Activated T-cell treated with anti-CD3 and anti-CD28 coated beads, Interleukin-2, amount 50 U/mL, for 48 hours (primary cell): ENCODE data around the gene SPTBN5.

Experiments used
- DNase-seq, 2 experiments: peaks; one replicate each; pipeline ENCODE4 v3.0.0-alpha.2; 2020

Gene SPTBN5

GRCh38 chr15:41865490-41866055 is 28.3 kb downstream of the SPTBN5 start:
- DNase-seq, result no peak

GRCh38 chr15:41862515-41863116 is 31.2 kb downstream of the SPTBN5 start:
- DNase-seq, result no peak

- no peak for DNase-seq
These were observed 32.0 kb downstream of the SPTBN5 start for GRCh38 chr15:41861736-41862356.

- DNase-seq, result no peak
These were observed 33.6 kb downstream of the SPTBN5 start for GRCh38 chr15:41860049-41860828.

- no peak for DNase-seq
These were observed 35.1 kb downstream of the SPTBN5 start for GRCh38 chr15:41858756-41859155.

- no peak for DNase-seq
These were observed 36.5 kb downstream of the SPTBN5 start for GRCh38 chr15:41857316-41857715.

- no peak for DNase-seq
These were observed 37.1 kb downstream of the SPTBN5 start for GRCh38 chr15:41856716-41857115.

GRCh38 chr15:41856262-41856661 is 37.6 kb downstream of the SPTBN5 start:
- no peak for DNase-seq

- DNase-seq, result no peak
These were observed 38.4 kb downstream of the SPTBN5 start for GRCh38 chr15:41855261-41855961.

GRCh38 chr15:41854443-41854842 is 39.4 kb downstream of the SPTBN5 start:
- DNase-seq, result no peak

- DNase-seq, result no peak
These were observed 40.0 kb downstream of the SPTBN5 start for GRCh38 chr15:41853831-41854230.

- DNase-seq, result no peak
These were observed 40.9 kb downstream of the SPTBN5 start for GRCh38 chr15:41852736-41853590.

- DNase-seq, result no peak
These were observed 42.0 kb downstream of the SPTBN5 start for GRCh38 chr15:41851755-41852370.

- DNase-seq, result no peak
These were observed 42.7 kb downstream of the SPTBN5 start for GRCh38 chr15:41851167-41851523.

GRCh38 chr15:41850482-41851166 is 43.2 kb downstream of the SPTBN5 start:
- no peak for DNase-seq

- no peak for DNase-seq
These were observed 44.0 kb downstream of the SPTBN5 start for GRCh38 chr15:41849861-41850260.

- no peak for DNase-seq
These were observed 44.6 kb downstream of the SPTBN5 start for GRCh38 chr15:41849204-41849603.

GRCh38 chr15:41848631-41849030 is 45.2 kb downstream of the SPTBN5 start:
- DNase-seq, result peak; percentile 70 to 79

- DNase-seq, result no peak
These were observed 45.9 kb downstream of the SPTBN5 start for GRCh38 chr15:41847981-41848380.

GRCh38 chr15:41847206-41847605 is 46.6 kb downstream of the SPTBN5 start:
- DNase-seq, result no peak

GRCh38 chr15:41844814-41845213 is 49.0 kb downstream of the SPTBN5 start:
- DNase-seq, result no peak
